Mesenchymal stem cell (in vitro differentiated cells and primary cell): ENCODE measurements around the gene NDFIP2.
"Not testable (repeated sequence)": the region's sequence is repeated elsewhere in the genome, so short reads cannot be mapped to it uniquely, and the experiment has no call there.

Source experiments
- DNase-seq: peaks from one replicate; pipeline ENCODE4 v3.0.0-alpha.2; 2013
- H2AFZ ChIP-seq: one replicate; pipeline ENCODE4 v1.6.1; 2013; ENCODE audit warnings: low read depth, mild to moderate bottlenecking, control low read depth, inconsistent platforms, low read length, moderate library complexity
- H2AK5ac ChIP-seq: 2 replicates; pipeline ENCODE4 v1.6.1; 2013; ENCODE audit warnings: low read length, moderate library complexity, mild to moderate bottlenecking, inconsistent platforms; ENCODE audit not compliant: severe bottlenecking
- H2BK120ac ChIP-seq: one replicate; pipeline ENCODE4 v1.6.1; 2013; ENCODE audit warnings: low read depth, mild to moderate bottlenecking, inconsistent platforms, low read length, moderate library complexity
- H2BK12ac ChIP-seq, 2 experiments: one replicate each; pipeline ENCODE4 v1.6.1; 2013; ENCODE audit warnings: inconsistent platforms in 2 of 2, low read length in 2 of 2, mild to moderate bottlenecking in 2 of 2, moderate library complexity in 2 of 2, control low read depth in 1 of 2
- H2BK15ac ChIP-seq: one replicate; pipeline ENCODE4 v1.6.1; 2013; ENCODE audit warnings: mild to moderate bottlenecking, low read depth, inconsistent platforms; ENCODE audit not compliant: poor library complexity, severe bottlenecking
- H2BK5ac ChIP-seq: 2 replicates; pipeline ENCODE4 v1.6.1; 2013; ENCODE audit warnings: low read depth, mild to moderate bottlenecking, low read length, control low read depth, inconsistent platforms; ENCODE audit not compliant: poor library complexity, severe bottlenecking
- H3K14ac ChIP-seq, 2 experiments: one replicate each; pipeline ENCODE4 v1.6.1; 2013; ENCODE audit warnings: inconsistent platforms in 2 of 2, low read length in 2 of 2, control low read depth in 1 of 2, mild to moderate bottlenecking in 1 of 2, moderate library complexity in 1 of 2
- H3K18ac ChIP-seq, 2 experiments: one replicate each; pipeline ENCODE4 v1.6.1; 2013; ENCODE audit warnings: inconsistent platforms in 2 of 2, low read length in 2 of 2, control low read depth in 1 of 2, low read depth in 1 of 2, mild to moderate bottlenecking in 1 of 2
- H3K23ac ChIP-seq, 2 experiments: one replicate each; pipeline ENCODE4 v1.6.1; 2013; ENCODE audit warnings: inconsistent platforms in 2 of 2, low read length in 2 of 2, mild to moderate bottlenecking in 2 of 2, moderate library complexity in 2 of 2, control low read depth in 1 of 2
- H3K27ac ChIP-seq: 2 replicates; pipeline ENCODE4 v1.5.1; 2013; ENCODE audit warnings: mild to moderate bottlenecking, moderate library complexity, low read length, control low read depth, inconsistent platforms; ENCODE audit not compliant: poor library complexity, severe bottlenecking
- H3K27me3 ChIP-seq, 2 experiments: 2 replicates each; pipeline versions ENCODE4 v1.6.1 to v1.7.0; 2013; ENCODE audit warnings: low read length in 2 of 2, mild to moderate bottlenecking in 2 of 2, moderate library complexity in 2 of 2, control low read depth in 1 of 2, inconsistent platforms in 1 of 2; ENCODE audit not compliant: control insufficient read depth in 1 of 2, insufficient read depth in 1 of 2
- H3K36me3 ChIP-seq, 2 experiments: 2 replicates each; pipeline versions ENCODE4 v1.6.1 to v1.7.0; 2013; ENCODE audit warnings: low read length in 2 of 2, control low read depth in 1 of 2, inconsistent platforms in 1 of 2, low read depth in 1 of 2, mild to moderate bottlenecking in 1 of 2; ENCODE audit not compliant: insufficient read depth in 2 of 2, control insufficient read depth in 1 of 2
- H3K4ac ChIP-seq, 2 experiments: one replicate each; pipeline ENCODE4 v1.6.1; 2013; ENCODE audit warnings: inconsistent platforms in 2 of 2, low read length in 2 of 2, mild to moderate bottlenecking in 2 of 2, moderate library complexity in 2 of 2, control low read depth in 1 of 2, low read depth in 1 of 2
- H3K4me1 ChIP-seq: 2 replicates; pipeline ENCODE4 v1.6.1; 2013; ENCODE audit warnings: low read depth, low read length, control low read depth; ENCODE audit not compliant: control insufficient read depth, insufficient read depth
- H3K4me2 ChIP-seq: 2 replicates; pipeline ENCODE4 v1.6.1; 2013; ENCODE audit warnings: low read length, mild to moderate bottlenecking, inconsistent platforms; ENCODE audit not compliant: poor library complexity, severe bottlenecking
- H3K4me3 ChIP-seq, 2 experiments: 2 replicates each; pipeline versions ENCODE4 v1.5.1 to v1.7.0; 2013; ENCODE audit warnings: low read length in 2 of 2, mild to moderate bottlenecking in 2 of 2, control low read depth in 1 of 2, low read depth in 1 of 2; ENCODE audit not compliant: insufficient read depth in 1 of 2
- H3K79me1 ChIP-seq: replicated peaks from 2 replicates; pipeline ENCODE4 v1.6.1; 2013; ENCODE audit warnings: mild to moderate bottlenecking, control low read depth, low read length, inconsistent platforms; ENCODE audit not compliant: poor library complexity, severe bottlenecking
- H3K9ac ChIP-seq: 2 replicates; pipeline ENCODE4 v1.7.0; 2013; ENCODE audit warnings: mild to moderate bottlenecking, low read length, moderate library complexity
- H3K9me3 ChIP-seq: 2 replicates; pipeline ENCODE4 v1.7.0; 2013; ENCODE audit warnings: mild to moderate bottlenecking, low read length; ENCODE audit not compliant: control insufficient read depth
- H4K8ac ChIP-seq: one replicate; pipeline ENCODE4 v1.6.1; 2013; ENCODE audit warnings: inconsistent platforms, mild to moderate bottlenecking, low read length, moderate library complexity
- H4K91ac ChIP-seq: one replicate; pipeline ENCODE4 v1.6.1; 2013; ENCODE audit warnings: mild to moderate bottlenecking, low read length, inconsistent platforms
- WGBS: methylation state at CpG from one replicate; pipeline ENCODE4 v1.1.7; 2013; ENCODE audit warnings: mixed read lengths; 5-methylcytosine and 5-hydroxymethylcytosine counted together

The NDFIP2 gene

GRCh38 chr13:79591493-79591892, 110.5 kb downstream of the NDFIP2 start:
- no peak overlapping the region for H3K9ac ChIP-seq
- no peak overlapping the region for H2AFZ ChIP-seq
- no peaks in the 10 kb centered on the region for H3K4me1 ChIP-seq
- no peak overlapping the region for H2BK12ac ChIP-seq
- H3K18ac ChIP-seq = no peak overlapping the region
- no peak overlapping the region for H3K27ac ChIP-seq
- H3K9me3 ChIP-seq = no peaks in the 10 kb centered on the region
- no peak for DNase-seq
- no peak overlapping the region for H3K14ac ChIP-seq
- no peaks in the 10 kb centered on the region for H3K27me3 ChIP-seq
- H3K4ac ChIP-seq = no peak overlapping the region
- H4K8ac ChIP-seq = no peak overlapping the region
- no peaks in the 10 kb centered on the region for H3K79me1 ChIP-seq
- H3K4me3 ChIP-seq = no peak overlapping the region
- no peak overlapping the region for H4K91ac ChIP-seq
- H3K4me2 ChIP-seq = no peak overlapping the region
- H2AK5ac ChIP-seq = no peak overlapping the region
- H3K23ac ChIP-seq = no peak overlapping the region
- no peak overlapping the region for H2BK5ac ChIP-seq
- H3K36me3 ChIP-seq = no peaks in the 10 kb centered on the region
- no peak overlapping the region for H2BK15ac ChIP-seq
- H2BK120ac ChIP-seq = no peak overlapping the region

GRCh38 chr13:79593121-79593520, 112.2 kb downstream of the NDFIP2 start:
- Histone ChIP-seq H2AK5ac (no peak overlapping the region), H3K9ac (no peak overlapping the region), H3K36me3 (no peaks in the 10 kb centered on the region), H4K91ac (no peak overlapping the region), H2AFZ (no peak overlapping the region), H3K27ac (no peak overlapping the region), H3K79me1 (no peaks in the 10 kb centered on the region), H2BK15ac (no peak overlapping the region), H4K8ac (no peak overlapping the region), H3K4me1 (no peaks in the 10 kb centered on the region), H2BK5ac (no peak overlapping the region), H2BK12ac (no peak overlapping the region), H3K14ac (no peak overlapping the region), H3K4me2 (no peak overlapping the region), H3K27me3 (no peaks in the 10 kb centered on the region), H3K4ac (no peak overlapping the region), H3K18ac (no peak overlapping the region), H2BK120ac (no peak overlapping the region), H3K9me3 (no peaks in the 10 kb centered on the region), H3K23ac (no peak overlapping the region), H3K4me3 (no peak overlapping the region)
- no peak for DNase-seq
- WGBS = 96% methylated on average over 2 of the region's 2 CpGs

GRCh38 chr13:79593641-79594275, 112.8 kb downstream of the NDFIP2 start:
- H2BK5ac ChIP-seq = no peak overlapping the region

GRCh38 chr13:79600146-79600545, 119.2 kb downstream of the NDFIP2 start:
- H3K18ac ChIP-seq, H3K14ac ChIP-seq, H3K4me1 ChIP-seq, H3K79me1 ChIP-seq, H3K9ac ChIP-seq, H4K91ac ChIP-seq, H3K36me3 ChIP-seq, H3K4me2 ChIP-seq, DNase-seq, H3K9me3 ChIP-seq, H2AK5ac ChIP-seq, H3K27ac ChIP-seq, H2BK120ac ChIP-seq, H3K23ac ChIP-seq, H2BK5ac ChIP-seq, H3K27me3 ChIP-seq, H4K8ac ChIP-seq, H2BK15ac ChIP-seq, H3K4me3 ChIP-seq, H3K4ac ChIP-seq, H2BK12ac ChIP-seq, H2AFZ ChIP-seq: not testable (repeated sequence)
- WGBS = 96% methylated on average over 28 of the region's 33 CpGs

More at GRCh38 chr13:79593641-79594275, 112.8 kb downstream of the NDFIP2 start:
- H3K27me3 ChIP-seq = no peaks in the 10 kb centered on the region
- no peaks in the 10 kb centered on the region for H3K79me1 ChIP-seq
- H4K91ac ChIP-seq = no peak overlapping the region
- H2AFZ ChIP-seq = no peak overlapping the region
- no peak overlapping the region for H3K23ac ChIP-seq
- DNase-seq = no peak
- no peak overlapping the region for H2BK12ac ChIP-seq
- no peak overlapping the region for H3K4ac ChIP-seq
- no peaks in the 10 kb centered on the region for H3K9me3 ChIP-seq
- no peak overlapping the region for H3K14ac ChIP-seq
- H3K4me1 ChIP-seq = no peaks in the 10 kb centered on the region
- no peak overlapping the region for H3K9ac ChIP-seq
- H3K4me3 ChIP-seq = no peak overlapping the region
- H3K27ac ChIP-seq = no peak overlapping the region
- no peak overlapping the region for H3K18ac ChIP-seq
- no peak overlapping the region for H2BK120ac ChIP-seq
- H2AK5ac ChIP-seq = no peak overlapping the region
- 69% methylated on average over 2 of the region's 2 CpGs for WGBS
- H3K4me2 ChIP-seq = no peak overlapping the region
- H4K8ac ChIP-seq = no peak overlapping the region
- no peak overlapping the region for H2BK15ac ChIP-seq
- no peaks in the 10 kb centered on the region for H3K36me3 ChIP-seq
